Brain microvascular endothelial cell (primary cell): ENCODE results near the gene TANGO6.

ENCODE experiments used
- DNase-seq: peaks from one replicate; pipeline ENCODE4 v3.0.0-alpha.2; 2020
- H3K27ac ChIP-seq: fragments of 250-450 bp; sonication (Bioruptor Pico); 2 replicates; pipeline ENCODE4 v1.5.1; 2020; ENCODE audit warnings: mild to moderate bottlenecking, moderate library complexity
- H3K27me3 ChIP-seq: fragments of 250-450 bp; sonication (Bioruptor Pico); replicated peaks from 2 replicates; pipeline ENCODE4 v1.5.1; 2020; ENCODE audit warnings: mild to moderate bottlenecking
- H3K36me3 ChIP-seq: fragments of 250-450 bp; sonication (Bioruptor Pico); replicated peaks from 2 replicates; pipeline ENCODE4 v1.5.1; 2020; ENCODE audit warnings: mild to moderate bottlenecking
- H3K4me3 ChIP-seq: 2 replicates; pipeline ENCODE4 v1.5.1; 2011; ENCODE audit warnings: low read depth, mild to moderate bottlenecking, control low read depth, low read length, moderate library complexity
- CTCF ChIP-seq: IDR thresholded peaks from 2 replicates; pipeline ENCODE4 v1.5.1; 2011; ENCODE audit warnings: low read depth, mild to moderate bottlenecking, moderate library complexity, low read length, control low read depth, inconsistent platforms; ENCODE audit errors: missing control alignments
- in situ Hi-C: cut with HindIII; loops from 2 replicates; pipeline ENCODE4 v1.10.0; 2017; ENCODE audit warnings: low sequenced_read_pairs, low pct_ligation_motif_present

TANGO6 gene

DNA sequence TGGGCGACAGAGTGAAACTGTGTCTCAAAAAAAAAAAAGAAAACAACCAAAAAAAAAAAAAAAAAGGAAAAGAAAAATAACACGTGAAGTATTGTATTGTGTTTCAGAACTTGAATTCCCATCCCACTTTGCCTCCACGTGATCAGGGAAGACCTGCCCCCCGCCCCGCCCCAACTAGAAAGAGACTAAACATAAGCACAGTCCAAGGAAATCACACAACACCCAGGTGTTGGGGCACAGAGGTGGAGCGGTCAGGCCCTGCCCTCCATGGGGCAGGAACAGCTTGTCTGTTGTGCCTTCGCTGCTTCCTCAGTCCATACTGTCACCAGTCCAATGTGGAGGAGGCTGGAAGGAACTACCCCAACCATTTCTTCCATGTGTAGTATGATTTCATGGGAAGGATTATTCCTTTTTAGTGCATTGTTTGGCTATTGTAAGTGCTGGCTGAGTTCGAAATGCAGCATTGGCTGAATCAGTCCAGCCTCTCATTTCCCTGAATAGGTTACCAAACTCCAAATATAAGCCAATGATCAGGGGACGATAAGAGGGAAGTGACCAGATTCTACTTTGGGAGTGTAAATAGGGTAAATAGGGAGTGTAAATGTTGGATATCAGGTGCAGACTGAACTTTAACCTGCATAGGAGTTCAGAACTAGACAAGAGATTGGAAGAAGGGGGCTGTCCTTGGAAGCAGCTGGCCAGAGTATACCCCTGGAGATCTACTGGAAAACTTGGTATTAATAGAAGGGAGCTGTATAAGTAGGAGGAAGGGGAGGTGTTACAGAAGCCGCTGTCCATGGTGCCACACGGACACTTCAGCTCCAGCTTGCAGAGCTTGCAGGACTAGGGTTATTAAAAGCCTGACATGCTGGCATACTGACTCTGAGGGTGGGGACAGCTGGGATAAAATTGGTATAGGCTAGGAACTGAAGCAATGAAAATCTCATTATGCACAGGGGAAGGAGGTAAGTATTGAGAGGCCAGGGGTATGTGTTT, 50.7 kb downstream of the TANGO6 start:
- peak; percentile 12 for DNase-seq
- H3K27ac ChIP-seq: no peak overlapping the region
- H3K27me3 ChIP-seq: no peaks in the 10 kb centered on the region
- in situ Hi-C loops: no loop called here
- TF ChIP-seq CTCF: no peak
- no peaks in the 10 kb centered on the region for H3K36me3 ChIP-seq
- H3K4me3 ChIP-seq: no peak overlapping the region

DNA sequence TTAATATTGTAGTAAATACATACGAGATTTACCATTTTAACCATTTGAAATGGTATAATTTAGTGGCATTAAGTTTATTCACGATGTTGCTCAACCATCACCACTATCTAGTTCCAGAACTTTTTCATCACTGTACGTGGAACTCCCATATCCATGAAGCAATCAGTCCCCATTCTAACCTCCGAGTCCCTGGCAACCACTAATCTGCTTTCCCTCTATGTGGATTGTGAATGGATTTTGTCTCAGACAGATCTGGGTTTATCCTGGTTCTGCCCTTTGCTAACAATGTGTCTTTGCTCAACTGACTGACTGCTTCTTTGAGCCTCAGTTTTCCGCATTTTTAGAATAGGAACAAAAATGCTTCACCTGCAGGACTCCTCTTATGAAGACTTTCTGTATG, 51.4 kb downstream of the TANGO6 start:
- TF ChIP-seq CTCF: no peak
- no peak overlapping the region for H3K27ac ChIP-seq
- H3K4me3 ChIP-seq: no peak overlapping the region
- H3K27me3 ChIP-seq: no peaks in the 10 kb centered on the region
- in situ Hi-C loops: no loop called here
- DNase-seq: no peak
- H3K36me3 ChIP-seq: no peaks in the 10 kb centered on the region

DNA sequence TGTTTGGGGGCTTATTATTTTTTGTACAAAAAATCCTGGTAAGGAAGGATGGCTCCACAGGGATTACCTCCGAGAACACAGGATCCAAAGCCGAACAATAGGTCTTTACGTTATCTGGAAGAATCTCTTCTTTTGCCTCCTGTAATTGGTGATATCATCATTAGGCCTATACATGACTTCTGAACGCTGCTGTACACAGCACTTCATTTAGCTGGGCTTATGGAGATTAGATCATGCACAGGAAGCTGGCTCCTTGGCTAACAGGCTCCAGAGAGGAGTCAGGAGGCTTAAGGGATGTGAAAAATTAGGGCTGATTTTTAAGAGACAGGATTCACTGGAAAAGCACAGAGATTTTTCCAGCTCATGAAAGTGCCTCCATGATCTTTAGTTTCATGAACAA, 54.7 kb downstream of the TANGO6 start:
- Histone ChIP-seq H3K36me3 (peaks cover 2% of the 10 kb centered on the region), H3K4me3 (no peak overlapping the region), H3K27me3 (no peaks in the 10 kb centered on the region), H3K27ac (no peak overlapping the region)
- TF ChIP-seq CTCF: no peak
- in situ Hi-C loops: no loop called here
- DNase-seq: no peak

DNA sequence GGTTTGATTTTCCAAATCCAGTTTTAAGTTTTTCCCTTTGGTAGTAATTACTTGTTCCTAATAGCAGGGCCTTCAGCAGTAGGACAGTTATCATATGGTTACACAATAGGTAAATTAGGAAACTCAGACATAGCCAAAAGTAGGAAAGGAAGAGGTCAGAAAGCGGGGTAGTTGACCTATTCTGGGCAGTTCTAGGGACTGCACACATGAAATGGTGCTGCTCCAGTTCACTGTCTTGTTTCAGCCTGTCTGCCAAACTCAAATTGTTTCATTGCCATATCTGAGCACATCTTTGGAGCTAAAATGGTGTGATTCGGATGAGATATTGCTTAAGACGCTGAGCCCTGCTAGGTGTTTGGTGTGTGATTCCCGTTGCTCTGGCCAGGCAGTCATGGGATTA, 56.7 kb downstream of the TANGO6 start:
- Histone ChIP-seq H3K27me3 (no peaks in the 10 kb centered on the region), H3K4me3 (no peak overlapping the region), H3K27ac (no peak overlapping the region), H3K36me3 (peaks cover 2% of the 10 kb centered on the region)
- DNase-seq: no peak
- TF ChIP-seq CTCF: no peak
- in situ Hi-C loops: loop anchor here (25.0 kb wide), 1 partner anchor 212 kb away; the partner anchor contains the start of gene HAS3

GRCh38 chr16:68902003-68902968, 59.0 kb downstream of the TANGO6 start:
- Histone ChIP-seq H3K27ac (no peak overlapping the region), H3K4me3 (no peak overlapping the region), H3K27me3 (no peaks in the 10 kb centered on the region), H3K36me3 (peaks cover 2% of the 10 kb centered on the region)
- TF ChIP-seq CTCF: peak; percentile 80
- peak; percentile 51 for DNase-seq
- in situ Hi-C loops: loop anchor here (25.0 kb wide), 1 partner anchor 210 kb away; the partner anchor contains the start of gene HAS3
